H1 (cell line): ENCODE measurements around the gene SLC1A2. TPM values are rescaled to one million over a fixed set of nuclear protein-coding genes. Genes with fewer than 3 reads are reported as not detected.

Source experiments
- CTCF ChIA-PET: fragments of 300-600 bp; sonication (Branson Sonifier 250); formaldehyde crosslinking; loops from one replicate; lab custom pipeline; 2021; ENCODE audit not compliant: partially characterized antibody; lab: Charles Lee
- POLR2A ChIA-PET: fragments of 300-600 bp; sonication (Branson Sonifier 250); formaldehyde crosslinking; loops from one replicate; lab custom pipeline; 2021; ENCODE audit warnings: inconsistent platforms; ENCODE audit not compliant: partially characterized antibody; lab: Charles Lee
- DNase-seq, 2 experiments: peaks; one replicate each; pipeline versions ENCODE4 v3.0.0 to v3.0.0-alpha.2; 2010 to 2022; ENCODE audit warnings: low spot score in 2 of 2, low read depth in 1 of 2, mixed read lengths in 1 of 2
- FAIRE-seq: peaks from 2 replicates; lab custom pipeline; 2011; peaks lifted over from hg19 to GRCh38; lab: Jason Lieb, UNC
- H2AFZ ChIP-seq: 2 replicates; pipeline ENCODE4 v1.8.1; 2012; ENCODE audit warnings: low read length, inconsistent platforms
- H2AK5ac ChIP-seq: 2 replicates; pipeline ENCODE4 v1.6.1; 2013; ENCODE audit warnings: low read depth, low read length
- H2BK120ac ChIP-seq: replicated peaks from 2 replicates; pipeline ENCODE3; 2013; ENCODE audit warnings: low read depth, low read length, inconsistent platforms
- H2BK12ac ChIP-seq: 2 replicates; pipeline ENCODE4 v1.6.1; 2013; ENCODE audit warnings: low read depth, low read length
- H2BK15ac ChIP-seq: 2 replicates; pipeline ENCODE4 v1.6.1; 2013; ENCODE audit warnings: low read length
- H2BK20ac ChIP-seq: 2 replicates; pipeline ENCODE4 v1.6.1; 2013; ENCODE audit warnings: low read length
- H2BK5ac ChIP-seq: 2 replicates; pipeline ENCODE4 v1.6.1; 2013; ENCODE audit warnings: low read depth, low read length
- H3K14ac ChIP-seq: 2 replicates; pipeline ENCODE4 v1.6.1; 2013; ENCODE audit warnings: inconsistent platforms; ENCODE audit not compliant: insufficient read length
- H3K18ac ChIP-seq: 2 replicates; pipeline ENCODE4 v1.6.1; 2013; ENCODE audit warnings: low read length; ENCODE audit errors: extremely low read depth
- H3K23ac ChIP-seq: 2 replicates; pipeline ENCODE4 v1.6.1; 2013; ENCODE audit warnings: inconsistent platforms; ENCODE audit not compliant: insufficient read length
- H3K23me2 ChIP-seq: 2 replicates; pipeline ENCODE4 v1.6.1; 2013; ENCODE audit warnings: low read depth, low read length
- H3K27ac ChIP-seq: 2 replicates; pipeline ENCODE4 v1.6.1; 2011; ENCODE audit warnings: low read depth, low read length, inconsistent platforms
- H3K27me3 ChIP-seq, 4 experiments: replicated peaks in 1 of 4; 1 replicate in 1 of 4; 2 replicates in 3 of 4; pipeline versions ENCODE4 v1.6.1 to v1.8.1; 2011 to 2013; ENCODE audit warnings: low read length in 3 of 4, mild to moderate bottlenecking in 3 of 4, inconsistent platforms in 2 of 4, mixed read lengths in 2 of 4, moderate library complexity in 1 of 4; ENCODE audit not compliant: control insufficient read depth in 3 of 4, insufficient read depth in 3 of 4; ENCODE audit errors: extremely low read depth in 1 of 4
- H3K36me3 ChIP-seq, 4 experiments: 2 replicates each; pipeline versions ENCODE4 v1.6.1 to v1.8.1; 2011 to 2013; ENCODE audit warnings: mild to moderate bottlenecking in 4 of 4, low read length in 3 of 4, moderate library complexity in 2 of 4, control low read depth in 1 of 4, inconsistent platforms in 1 of 4; ENCODE audit not compliant: insufficient read depth in 4 of 4, control insufficient read depth in 2 of 4
- H3K4ac ChIP-seq: replicated peaks from 2 replicates; pipeline ENCODE3; 2013; ENCODE audit warnings: low read length, low read depth, mixed read lengths, inconsistent platforms; ENCODE audit not compliant: insufficient read length
- H3K4me1 ChIP-seq, 4 experiments: replicated peaks in 1 of 4; 1 replicate in 1 of 4; 2 replicates in 3 of 4; pipeline versions ENCODE4 v1.6.1 to v1.8.1; 2011 to 2013; ENCODE audit warnings: low read length in 3 of 4, inconsistent platforms in 2 of 4, mixed read lengths in 1 of 4; ENCODE audit not compliant: insufficient read depth in 4 of 4, control insufficient read depth in 3 of 4
- H3K4me2 ChIP-seq, 2 experiments: 2 replicates each; pipeline versions ENCODE4 v1.6.1 to v1.8.1; 2011 to 2013; ENCODE audit warnings: low read depth in 2 of 2, low read length in 2 of 2, control low read depth in 1 of 2, inconsistent platforms in 1 of 2, mild to moderate bottlenecking in 1 of 2; ENCODE audit not compliant: insufficient read depth in 1 of 2
- H3K4me3 ChIP-seq, 4 experiments: fragments of 200-600, 300-600 bp in 1 of 4; sonication (generic), shearing (Covaris generic), sonication (Bioruptor Twin) in 1 of 4; 2 replicates each; pipeline versions ENCODE4 v1.5.1 to v1.8.1; 2011 to 2016; ENCODE audit warnings: low read length in 4 of 4, low read depth in 3 of 4, control low read depth in 2 of 4, inconsistent platforms in 2 of 4, mild to moderate bottlenecking in 2 of 4, mixed read lengths in 1 of 4, moderate library complexity in 1 of 4; ENCODE audit not compliant: insufficient read depth in 2 of 4; ENCODE audit errors: extremely low read depth in 1 of 4
- H3K56ac ChIP-seq: replicated peaks from 2 replicates; pipeline ENCODE3; 2013; ENCODE audit warnings: low read depth, mild to moderate bottlenecking, mixed read lengths, low read length, inconsistent platforms; ENCODE audit not compliant: insufficient read length
- H3K79me1 ChIP-seq: 2 replicates; pipeline ENCODE4 v1.6.1; 2013; ENCODE audit warnings: low read depth, low read length, control low read depth
- H3K79me2 ChIP-seq, 2 experiments: 2 replicates each; pipeline versions ENCODE4 v1.6.1 to v1.8.1; 2012 to 2013; ENCODE audit warnings: low read length in 2 of 2, mild to moderate bottlenecking in 2 of 2, inconsistent platforms in 1 of 2; ENCODE audit not compliant: insufficient read depth in 2 of 2, control insufficient read depth in 1 of 2
- H3K9ac ChIP-seq, 4 experiments: replicated peaks in 1 of 4; 1 replicate in 1 of 4; 2 replicates in 3 of 4; pipeline versions ENCODE4 v1.6.1 to v1.8.1; 2011 to 2013; ENCODE audit warnings: low read depth in 3 of 4, low read length in 3 of 4, control low read depth in 2 of 4, mild to moderate bottlenecking in 2 of 4, moderate library complexity in 2 of 4, inconsistent platforms in 1 of 4; ENCODE audit errors: extremely low read depth in 1 of 4
- H3K9me3 ChIP-seq, 2 experiments: 2 replicates each; pipeline versions ENCODE4 v1.6.1 to v1.8.1; 2012 to 2013; ENCODE audit warnings: mild to moderate bottlenecking in 2 of 2, moderate library complexity in 2 of 2, control low read depth in 1 of 2, inconsistent platforms in 1 of 2, low read depth in 1 of 2, low read length in 1 of 2, mixed read lengths in 1 of 2; ENCODE audit not compliant: insufficient read depth in 2 of 2
- H4K20me1 ChIP-seq, 2 experiments: replicated peaks in 1 of 2; 2 replicates each; pipeline versions ENCODE3 to v1.8.1; 2011 to 2013; ENCODE audit warnings: inconsistent platforms in 2 of 2, low read length in 2 of 2, mild to moderate bottlenecking in 1 of 2; ENCODE audit not compliant: insufficient read depth in 2 of 2, control insufficient read depth in 1 of 2
- H4K5ac ChIP-seq: 2 replicates; pipeline ENCODE4 v1.6.1; 2013; ENCODE audit warnings: low read length, low read depth, mixed read lengths, inconsistent platforms; ENCODE audit not compliant: insufficient read length
- H4K8ac ChIP-seq: 2 replicates; pipeline ENCODE4 v1.8.0; 2013; ENCODE audit warnings: mild to moderate bottlenecking, moderate library complexity, low read length, inconsistent platforms; ENCODE audit not compliant: insufficient read depth; ENCODE audit errors: extremely low read depth
- H4K91ac ChIP-seq: replicated peaks from 2 replicates; pipeline ENCODE3; 2013; ENCODE audit warnings: low read length, mixed read lengths, inconsistent platforms; ENCODE audit not compliant: insufficient read length
- ATF2 ChIP-seq: IDR thresholded peaks from 2 replicates; pipeline ENCODE4 v1.6.1; 2012; ENCODE audit warnings: low read length, inconsistent platforms
- CHD2 ChIP-seq: IDR thresholded peaks from 2 replicates; pipeline ENCODE4 v1.6.1; 2012; ENCODE audit warnings: low read length, improper control_type of control experiment
- CTCF ChIP-seq, 3 experiments: IDR thresholded peaks; 1 replicate in 2 of 3; 2 replicates in 1 of 3; pipeline versions ENCODE4 v1.5.1 to v1.6.1; 2011; ENCODE audit warnings: low read length in 3 of 3, mild to moderate bottlenecking in 3 of 3, inconsistent platforms in 2 of 3, low read depth in 1 of 3, moderate library complexity in 1 of 3; ENCODE audit not compliant: insufficient read depth in 1 of 3; ENCODE audit errors: control extremely low read depth in 1 of 3
- POLR2AphosphoS5 ChIP-seq: IDR thresholded peaks from 2 replicates; pipeline ENCODE4 v1.6.1; 2011; ENCODE audit warnings: low read depth, low read length
- RAD21 ChIP-seq, 2 experiments: IDR thresholded peaks in 1 of 2; conservative IDR thresholded peaks in 1 of 2; 2 replicates each; pipeline ENCODE4 v1.6.1; 2011; ENCODE audit warnings: low read depth in 2 of 2, low read length in 2 of 2, improper control_type of control experiment in 1 of 2, inconsistent platforms in 1 of 2, mild to moderate bottlenecking in 1 of 2, moderate library complexity in 1 of 2
- YY1 ChIP-seq: IDR thresholded peaks from 2 replicates; pipeline ENCODE4 v1.6.1; 2011; ENCODE audit warnings: low read depth, mild to moderate bottlenecking, low read length
- WGBS, 2 experiments: shearing (Covaris generic) in 1 of 2; methylation state at CpG; one replicate each; pipeline versions ENCODE4 v1.1.6 to v1.1.7; 2013 to 2015; ENCODE audit warnings: low lambda C conversion rate in 2 of 2, mixed read lengths in 2 of 2, inconsistent platforms in 1 of 2, low coverage in 1 of 2, missing lambda C conversion rate in 1 of 2; ENCODE audit not compliant: insufficient replicate concordance in 2 of 2, insufficient coverage in 1 of 2, insufficient read length in 1 of 2; ENCODE audit errors: extremely low coverage in 1 of 2, missing lambda C conversion rate in 1 of 2; 5-methylcytosine and 5-hydroxymethylcytosine counted together
- polyA plus RNA-seq, 7 experiments: library from polyadenylated mRNA; depleted of rRNA in 3 of 7; stranded (reverse) in 5 of 7; unstranded in 2 of 7; fragments of >200 nt in 5 of 7; fragments of 200-250 nt in 2 of 7; gene quantifications; 1 replicate in 5 of 7; 2 replicates in 1 of 7; 4 replicates in 1 of 7; pipeline versions ENCODE4 v1.2.1 to v1.2.3, GENCODE V29; 2011 to 2013; ENCODE audit warnings: missing spikeins in 2 of 7, mixed read lengths in 2 of 7
- total RNA-seq: library from RNA; stranded (reverse); fragmentation: NEBNext Ultra II Directional; extraction: Animal tissue kit (Norgen Biotek cat#: 25700); gene quantifications from 2 replicates; pipeline ENCODE4 v1.2.1, GENCODE V29; 2021

Gene SLC1A2
- total and polyA plus RNA-seq, 2 of the 8 experiments (the other 6 are each of a cell fraction or from before 2014, with no cell fraction given): 0.57 to 1.2 TPM

GRCh38 chr11:35391922-35392688 lies 27.3 kb downstream of the SLC1A2 start:
- CTCF ChIA-PET: interaction anchor here (0.5 to 4.8 kb wide), 41 partner anchors 11 to 880 kb away, joined by 3 to 31 read pairs (median 4); partner anchors contain the start of gene SLC1A2
- no peak overlapping the region for H2BK120ac ChIP-seq
- H3K23ac ChIP-seq: no peak overlapping the region
- H3K36me3 ChIP-seq: no peaks in the 10 kb centered on the region
- no peaks in the 10 kb centered on the region for H3K79me2 ChIP-seq
- no peaks in the 10 kb centered on the region for H3K4me1 ChIP-seq
- H4K91ac ChIP-seq: no peak overlapping the region
- 36% methylated on average over 13 of the region's 13 CpGs; no CpG with 5 or more reads in 1 of the 2 experiments for WGBS, 2 experiments
- peak; percentile 66 to 98 for DNase-seq
- H2BK20ac ChIP-seq: no peak overlapping the region
- FAIRE-seq: peak; percentile 66
- no peak overlapping the region for H2BK12ac ChIP-seq
- no peaks in the 10 kb centered on the region for H3K23me2 ChIP-seq
- H3K4me2 ChIP-seq: peak overlapping the region in 1 of 2 experiments; percentile 40; a peak in 1 of 4 replicates
- H4K8ac ChIP-seq: no peak overlapping the region
- no peak overlapping the region for H3K18ac ChIP-seq
- TF ChIP-seq CTCF (IDR thresholded peaks at IDR 0.05; ENCODE audit: control extremely low read depth in 1 of 3, insufficient read depth in 1 of 3, low read depth in 1 of 3, low read length in 3 of 3): peak; percentile 80 to 91 (median 91)
- no peak for TF ChIP-seq POLR2AphosphoS5
- TF ChIP-seq YY1: 0 out of 2 replicates have a peak, but pooled peaks have one; percentile 7
- no peak for TF ChIP-seq CHD2
- 0 out of 2 replicates have a peak, but pooled peaks have one; percentile 34 for TF ChIP-seq ATF2
- peak; percentile 99 to 100 for TF ChIP-seq RAD21 (IDR thresholded peaks at IDR 0.05 in 1 of 2, conservative IDR thresholded peaks at IDR 0.05 in 1 of 2; ENCODE audit: low read depth in 2 of 2, low read length in 2 of 2)
- TF ChIP-seq, all 59 proteins: peak for 4
- Histone ChIP-seq H3K27me3 (no peaks in the 10 kb centered on the region; a peak in 2 of 7 replicates), H2BK5ac (no peak overlapping the region), H4K20me1 (no peaks in the 10 kb centered on the region), H3K4me3 (no peak overlapping the region), H3K9me3 (no peaks in the 10 kb centered on the region), H3K56ac (no peak overlapping the region), H2BK15ac (no peak overlapping the region), H4K5ac (no peak overlapping the region), H2AFZ (peak overlapping the region; percentile 80), H3K4ac (no peak overlapping the region), H3K27ac (no peak overlapping the region), H2AK5ac (no peak overlapping the region), H3K9ac (no peak overlapping the region), H3K14ac (no peak overlapping the region), H3K79me1 (no peaks in the 10 kb centered on the region)
- POLR2A ChIA-PET: interaction anchor here (0.9 kb wide), 1 partner anchor 807 kb away, joined by 3 read pairs; no protein-coding TSS in a partner anchor
